HepG2 (cell line): ENCODE measurements around the gene MYO1E. TPM values are rescaled to one million over a fixed set of nuclear protein-coding genes. Genes with fewer than 3 reads are reported as not detected.

Source experiments
- ADNP ChIP-seq: sonication (generic); formaldehyde crosslinking; IDR thresholded peaks from 2 replicates; pipeline ENCODE4 v1.4.0; 2020; ENCODE audit warnings: missing genetic modification reagents
- CEBPB ChIP-seq: IDR thresholded peaks from 2 replicates; pipeline ENCODE4 v1.6.1; 2011; ENCODE audit warnings: low read depth, low read length, improper control_type of control experiment, borderline replicate concordance
- ELF3 ChIP-seq: IDR thresholded peaks from 2 replicates; pipeline ENCODE4 v1.6.1; 2016; ENCODE audit warnings: missing genetic modification reagents, missing compliant biosample characterization
- ETV5 ChIP-seq: IDR thresholded peaks from 2 replicates; pipeline ENCODE4 v1.6.1; 2018; ENCODE audit warnings: missing biosample characterization, missing genetic modification reagents, inconsistent platforms, borderline replicate concordance
- FLYWCH1 ChIP-seq: sonication (generic); formaldehyde crosslinking; IDR thresholded peaks from 2 replicates; pipeline ENCODE4 v1.8.1; 2023; ENCODE audit warnings: mild to moderate bottlenecking, missing genetic modification reagents
- GATAD1 ChIP-seq: IDR thresholded peaks from 2 replicates; pipeline ENCODE4 v1.6.1; 2016; ENCODE audit warnings: missing genetic modification reagents, missing compliant biosample characterization
- HCFC1 ChIP-seq: fragments of 150-350 bp; IDR thresholded peaks from 2 replicates; pipeline ENCODE4 v1.6.1; 2014; ENCODE audit warnings: low read depth, low read length
- HNF4A ChIP-seq: sonication (generic); formaldehyde crosslinking; IDR thresholded peaks from 2 replicates; pipeline ENCODE4 v1.4.0; 2020; ENCODE audit warnings: missing genetic modification reagents
- KLF15 ChIP-seq: sonication (generic); formaldehyde crosslinking; IDR thresholded peaks from 2 replicates; pipeline ENCODE4 v1.8.1; 2023; ENCODE audit warnings: borderline replicate concordance, mild to moderate bottlenecking, inconsistent platforms, missing genetic modification reagents, mixed read lengths
- KMT2A ChIP-seq: sonication (generic); formaldehyde crosslinking; IDR thresholded peaks from 2 replicates; pipeline ENCODE4 v1.4.0; 2020; ENCODE audit warnings: missing genetic modification reagents
- KMT2B ChIP-seq: IDR thresholded peaks from 2 replicates; pipeline ENCODE4 v1.6.1; 2016; ENCODE audit warnings: missing genetic modification reagents, missing compliant biosample characterization
- MBD4 ChIP-seq: IDR thresholded peaks from 2 replicates; pipeline ENCODE4 v1.6.1; 2012; ENCODE audit warnings: low read length, inconsistent platforms, borderline replicate concordance
- NFE2L2 ChIP-seq: fragments of 150-350 bp; IDR thresholded peaks from 2 replicates; pipeline ENCODE4 v1.6.1; 2014; ENCODE audit warnings: low read length
- NR2F6 ChIP-seq, 2 experiments: IDR thresholded peaks; 2 replicates each; pipeline ENCODE4 v1.6.1; 2016; ENCODE audit warnings: antibody characterized with exemption in 1 of 2, mild to moderate bottlenecking in 1 of 2
- PCBP2 ChIP-seq: fragments of 200-400 bp; formaldehyde crosslinking; optimal IDR thresholded peaks from 2 replicates; pipeline ENCODE3; 2018; ENCODE audit warnings: low read length, low read depth; ENCODE audit not compliant: poor library complexity, severe bottlenecking
- RXRA ChIP-seq: sonication (generic); formaldehyde crosslinking; IDR thresholded peaks from 2 replicates; pipeline ENCODE4 v1.5.1; 2020; ENCODE audit warnings: missing genetic modification reagents
- SP1 ChIP-seq, 2 experiments: fragments of 450-650 bp in 1 of 2; sonication (generic) in 1 of 2; formaldehyde crosslinking in 1 of 2; IDR thresholded peaks; 2 replicates each; pipeline versions ENCODE4 v1.4.0 to v1.6.1; 2016 to 2020; ENCODE audit warnings: missing genetic modification reagents in 1 of 2
- SPEN ChIP-seq: sonication (generic); formaldehyde crosslinking; IDR thresholded peaks from 2 replicates; pipeline ENCODE4 v1.5.1; 2020; ENCODE audit warnings: low read depth, mild to moderate bottlenecking, missing genetic modification reagents
- ZBTB14 ChIP-seq: sonication (generic); formaldehyde crosslinking; IDR thresholded peaks from 2 replicates; pipeline ENCODE4 v1.4.0; 2020; ENCODE audit warnings: missing genetic modification reagents
- ZBTB21 ChIP-seq: sonication (generic); formaldehyde crosslinking; IDR thresholded peaks from 2 replicates; pipeline ENCODE4 v1.4.0; 2020; ENCODE audit warnings: missing genetic modification reagents
- ZBTB34 ChIP-seq: sonication (generic); formaldehyde crosslinking; IDR thresholded peaks from 2 replicates; pipeline ENCODE4 v1.8.0; 2022; ENCODE audit warnings: mild to moderate bottlenecking, missing genetic modification reagents
- ZNF235 ChIP-seq: sonication (generic); formaldehyde crosslinking; IDR thresholded peaks from 2 replicates; pipeline ENCODE4 v1.8.1; 2023; ENCODE audit warnings: mild to moderate bottlenecking, missing genetic modification reagents, borderline replicate concordance
- ZNF557 ChIP-seq: sonication (generic); formaldehyde crosslinking; IDR thresholded peaks from 2 replicates; pipeline ENCODE4 v1.4.0; 2020; ENCODE audit warnings: missing genetic modification reagents
- ZNF740 ChIP-seq: sonication (generic); formaldehyde crosslinking; IDR thresholded peaks from 2 replicates; pipeline ENCODE4 v1.4.0; 2020; ENCODE audit warnings: missing genetic modification reagents
- ZNF782 ChIP-seq: sonication (generic); formaldehyde crosslinking; IDR thresholded peaks from 2 replicates; pipeline ENCODE4 v1.4.0; 2020; ENCODE audit warnings: missing genetic modification reagents, mild to moderate bottlenecking, borderline replicate concordance
- polyA plus RNA-seq, 8 experiments: library from polyadenylated mRNA; depleted of rRNA in 3 of 8; stranded (reverse) in 7 of 8; unstranded in 1 of 8; fragments of >200 nt; fragmentation: Illumina TruSeq in 4 of 8; extraction: Trizol in 4 of 8; gene quantifications; 2 replicates each; pipeline versions ENCODE4 v1.2.1 to v1.2.3, GENCODE V29; 2011 to 2016; ENCODE audit warnings: low read depth in 4 of 8, missing spikeins in 1 of 8, mixed read lengths in 1 of 8; ENCODE audit not compliant: insufficient read depth in 1 of 8
- total RNA-seq, 5 experiments: library from RNA; depleted of rRNA; stranded (reverse); fragments of >200 nt; fragmentation: Illumina TruSeq; extraction: Trizol; gene quantifications; 2 replicates each; pipeline ENCODE4 v1.2.3, GENCODE V29; 2016; ENCODE audit warnings: low read depth in 1 of 5
- TF ChIP-seq, protein P1 (sequence below): IDR thresholded peaks from 2 replicates; pipeline ENCODE4 v1.6.1; 2018; ENCODE audit warnings: missing genetic modification reagents
- TF ChIP-seq, protein P2 (sequence below): IDR thresholded peaks from 2 replicates; pipeline ENCODE4 v1.6.1; 2016; ENCODE audit warnings: mild to moderate bottlenecking

MYO1E gene
- total and polyA plus RNA-seq, 2 of the 13 experiments (the other 11 are each of a cell fraction or from before 2014, with no cell fraction given), result 15.7 to 25.1 TPM

DNA sequence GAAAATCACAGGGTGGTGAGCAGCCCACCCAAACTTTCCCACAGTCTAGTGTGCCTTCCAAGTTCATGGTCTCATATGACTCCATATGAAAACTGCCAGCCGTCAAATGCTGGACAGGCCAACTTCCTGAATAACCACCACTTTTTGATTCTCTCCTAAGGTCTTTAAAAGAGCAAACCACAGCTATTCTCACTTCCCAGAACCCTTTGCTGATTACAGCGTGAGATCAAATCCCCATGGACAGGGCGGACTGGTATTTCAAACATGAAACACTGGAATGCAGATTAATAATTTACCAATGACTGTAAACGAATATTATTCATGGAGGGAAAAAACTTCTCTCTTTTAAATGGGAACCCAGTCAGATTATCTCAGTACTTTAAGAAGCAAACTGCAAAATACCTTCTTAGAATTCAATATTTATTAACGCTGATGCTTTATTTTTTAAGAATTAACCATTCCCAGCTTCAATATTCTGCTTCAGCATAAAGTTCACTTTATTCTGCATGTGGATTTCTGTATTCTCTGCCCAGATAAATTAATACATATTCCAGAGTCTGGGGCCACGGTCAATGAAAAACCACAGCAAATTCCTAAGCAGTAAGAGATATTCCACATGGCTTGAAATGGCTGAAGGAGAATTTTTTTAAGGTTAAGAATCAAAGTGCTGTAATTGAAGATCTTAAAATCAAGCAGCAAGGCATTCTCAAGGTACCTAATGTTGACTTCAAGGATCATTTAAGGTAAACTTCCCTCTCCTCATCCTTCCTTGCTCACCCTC lies 42.9 kb downstream of the MYO1E start (continued):
- TF ChIP-seq ZNF740 (CRISPR knock-in tag) (no peak), ZBTB14 (CRISPR knock-in tag) (no peak), HCFC1 (no peak), MBD4 (no peak), KLF15 (CRISPR knock-in tag) (no peak), ADNP (CRISPR knock-in tag) (no peak), RXRA (no peak), ZNF235 (CRISPR knock-in tag) (no peak), NFE2L2 (no peak), KMT2A (no peak), HNF4A (no peak), ETV5 (CRISPR knock-in tag) (no peak), KMT2B (no peak), SPEN (no peak), ZNF782 (CRISPR knock-in tag) (no peak), ZBTB34 (CRISPR knock-in tag) (no peak), ELF3 (CRISPR knock-in tag) (0 out of 2 replicates have a peak, but pooled peaks have one; percentile 13), GATAD1 (CRISPR knock-in tag) (no peak), ZNF557 (CRISPR knock-in tag) (no peak), ZBTB21 (no peak), NR2F6 (IDR thresholded peaks at IDR 0.05) (no peak), NR2F6 (CRISPR knock-in tag; IDR thresholded peaks at IDR 0.05) (0 out of 2 replicates have a peak, but pooled peaks have one; percentile 7), CEBPB (no peak), FLYWCH1 (no peak), PCBP2 (no peak), SP1 (IDR thresholded peaks at IDR 0.05) (no peak), SP1 (CRISPR knock-in tag; IDR thresholded peaks at IDR 0.05) (no peak)
- TF ChIP-seq, protein P1, sequence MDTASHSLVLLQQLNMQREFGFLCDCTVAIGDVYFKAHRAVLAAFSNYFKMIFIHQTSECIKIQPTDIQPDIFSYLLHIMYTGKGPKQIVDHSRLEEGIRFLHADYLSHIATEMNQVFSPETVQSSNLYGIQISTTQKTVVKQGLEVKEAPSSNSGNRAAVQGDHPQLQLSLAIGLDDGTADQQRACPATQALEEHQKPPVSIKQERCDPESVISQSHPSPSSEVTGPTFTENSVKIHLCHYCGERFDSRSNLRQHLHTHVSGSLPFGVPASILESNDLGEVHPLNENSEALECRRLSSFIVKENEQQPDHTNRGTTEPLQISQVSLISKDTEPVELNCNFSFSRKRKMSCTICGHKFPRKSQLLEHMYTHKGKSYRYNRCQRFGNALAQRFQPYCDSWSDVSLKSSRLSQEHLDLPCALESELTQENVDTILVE (CRISPR knock-in tag), result no peak
- TF ChIP-seq, protein P2, sequence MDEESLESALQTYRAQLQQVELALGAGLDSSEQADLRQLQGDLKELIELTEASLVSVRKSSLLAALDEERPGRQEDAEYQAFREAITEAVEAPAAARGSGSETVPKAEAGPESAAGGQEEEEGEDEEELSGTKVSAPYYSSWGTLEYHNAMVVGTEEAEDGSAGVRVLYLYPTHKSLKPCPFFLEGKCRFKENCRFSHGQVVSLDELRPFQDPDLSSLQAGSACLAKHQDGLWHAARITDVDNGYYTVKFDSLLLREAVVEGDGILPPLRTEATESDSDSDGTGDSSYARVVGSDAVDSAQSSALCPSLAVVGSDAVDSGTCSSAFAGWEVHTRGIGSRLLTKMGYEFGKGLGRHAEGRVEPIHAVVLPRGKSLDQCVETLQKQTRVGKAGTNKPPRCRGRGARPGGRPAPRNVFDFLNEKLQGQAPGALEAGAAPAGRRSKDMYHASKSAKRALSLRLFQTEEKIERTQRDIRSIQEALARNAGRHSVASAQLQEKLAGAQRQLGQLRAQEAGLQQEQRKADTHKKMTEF (CRISPR knock-in tag), result no peak
